Tibial nerve (tissue), 4 donors: ENCODE measurements around the gene RHBG. TPM values are rescaled to one million over a fixed set of nuclear protein-coding genes. Genes with fewer than 3 reads are reported as not detected.

ENCODE experiments used
- DNase-seq, 2 donors: peaks; one replicate each; pipeline ENCODE4 v3.0.0-alpha.2; 2019; ENCODE audit warnings: low spot score in 2 of 2
- H3K27ac ChIP-seq, 4 donors: fragments of 200-600 bp; sonication (generic) in 3 of 4; one replicate each; pipeline ENCODE4 v1.5.1; 2017 to 2019; ENCODE audit warnings: mild to moderate bottlenecking in 1 of 4
- H3K27me3 ChIP-seq, 2 donors: fragments of 200-600 bp; sonication (generic) in 1 of 2; one replicate each; pipeline versions ENCODE4 v1.5.1 to v1.6.0; 2017 to 2019
- H3K36me3 ChIP-seq, 3 donors: fragments of 200-600 bp; sonication (generic); one replicate each; pipeline ENCODE4 v1.5.1; 2018 to 2019
- H3K4me1 ChIP-seq, 4 donors: fragments of 200-600 bp; sonication (generic) in 3 of 4; one replicate each; pipeline ENCODE4 v1.5.1; 2017 to 2019
- H3K4me3 ChIP-seq, 4 donors: fragments of 200-600 bp; sonication (generic) in 3 of 4; one replicate each; pipeline ENCODE4 v1.5.1; 2017 to 2019; ENCODE audit warnings: mild to moderate bottlenecking in 1 of 4, moderate library complexity in 1 of 4
- H3K9me3 ChIP-seq, 4 donors: fragments of 200-600 bp; sonication (generic) in 3 of 4; one replicate each; pipeline ENCODE4 v1.5.1; 2017 to 2019
- EP300 ChIP-seq, 2 donors: sonication (generic); formaldehyde crosslinking; IDR thresholded peaks; one replicate each; pipeline ENCODE4 v1.6.1; 2017; ENCODE audit warnings: antibody characterized with exemption in 2 of 2, mild to moderate bottlenecking in 1 of 2
- POLR2A ChIP-seq, 2 donors: fragments of 450-650 bp; IDR thresholded peaks; one replicate each; pipeline ENCODE4 v1.6.1; 2017; ENCODE audit warnings: antibody characterized with exemption in 2 of 2, mild to moderate bottlenecking in 2 of 2, moderate library complexity in 2 of 2
- WGBS, 2 donors: methylation state at CpG; one replicate each; pipeline ENCODE4 v1.1.5; 2018; 5-methylcytosine and 5-hydroxymethylcytosine counted together
- total RNA-seq, 4 donors: library from RNA; depleted of rRNA; stranded (reverse); fragments of >200 nt; gene quantifications; one replicate each; pipeline ENCODE4 v1.1.0, GENCODE V29; 2016
- TF ChIP-seq, protein P1 (sequence below), 5 experiments: fragments of 200-600 bp in 3 of 5; fragments of 450-650 bp in 2 of 5; sonication (generic) in 3 of 5; IDR thresholded peaks; one replicate each; pipeline ENCODE4 v1.5.1; 2016 to 2019; ENCODE audit warnings: antibody characterized with exemption in 5 of 5, mild to moderate bottlenecking in 3 of 5, moderate library complexity in 2 of 5

Gene RHBG
- total RNA-seq, 4 donors from 2014 or later, result not detected

DNA sequence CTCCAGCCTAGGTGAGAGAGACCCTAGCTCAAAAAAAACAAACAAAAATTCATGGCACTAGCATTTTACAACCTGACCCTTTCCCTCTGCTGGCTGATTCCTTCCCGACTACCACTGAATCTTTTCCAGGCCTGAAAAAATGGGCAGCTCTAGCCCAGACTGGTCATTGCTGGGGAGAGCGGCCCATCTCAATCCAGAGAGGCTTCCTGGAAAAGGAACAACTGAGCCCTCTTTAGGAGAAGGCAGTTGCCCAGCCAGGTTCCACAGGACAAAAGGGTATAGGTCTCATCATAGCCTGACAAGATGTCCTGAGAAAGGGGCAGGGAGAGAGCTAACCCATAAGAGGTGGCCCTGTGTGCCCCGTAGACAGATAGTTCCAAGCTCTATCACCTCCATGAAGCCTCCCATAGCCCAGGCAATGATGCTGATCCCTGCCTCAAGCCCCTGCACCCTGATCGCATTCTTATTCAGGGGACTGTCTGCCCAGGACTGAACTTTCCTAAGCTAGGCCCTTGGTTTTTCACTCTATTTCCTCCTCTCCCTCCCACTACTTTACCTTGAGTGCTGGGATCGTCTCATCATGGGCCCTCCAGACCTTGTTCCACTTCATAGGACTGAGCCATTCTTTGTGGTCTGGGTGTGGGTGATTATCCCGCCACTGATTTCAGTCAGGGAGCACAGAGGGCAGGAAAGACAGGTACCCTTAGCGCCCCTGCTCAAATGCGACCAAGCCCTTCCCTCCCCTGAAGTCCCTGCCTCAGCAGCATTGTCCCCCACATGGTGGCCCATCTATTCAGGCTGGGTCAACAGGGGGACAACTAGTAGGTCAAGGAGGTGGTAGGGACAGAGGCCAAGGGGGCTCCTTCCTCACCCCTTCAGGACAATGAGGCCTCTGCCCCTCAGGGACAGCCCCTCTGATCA, 18.2 kb downstream of the RHBG start:
- no peaks in the 10 kb centered on the region for H3K36me3 ChIP-seq
- H3K9me3 ChIP-seq, result no peaks in the 10 kb centered on the region
- no peak overlapping the region for H3K27ac ChIP-seq
- H3K4me3 ChIP-seq, result no peak overlapping the region
- TF ChIP-seq, protein P1, sequence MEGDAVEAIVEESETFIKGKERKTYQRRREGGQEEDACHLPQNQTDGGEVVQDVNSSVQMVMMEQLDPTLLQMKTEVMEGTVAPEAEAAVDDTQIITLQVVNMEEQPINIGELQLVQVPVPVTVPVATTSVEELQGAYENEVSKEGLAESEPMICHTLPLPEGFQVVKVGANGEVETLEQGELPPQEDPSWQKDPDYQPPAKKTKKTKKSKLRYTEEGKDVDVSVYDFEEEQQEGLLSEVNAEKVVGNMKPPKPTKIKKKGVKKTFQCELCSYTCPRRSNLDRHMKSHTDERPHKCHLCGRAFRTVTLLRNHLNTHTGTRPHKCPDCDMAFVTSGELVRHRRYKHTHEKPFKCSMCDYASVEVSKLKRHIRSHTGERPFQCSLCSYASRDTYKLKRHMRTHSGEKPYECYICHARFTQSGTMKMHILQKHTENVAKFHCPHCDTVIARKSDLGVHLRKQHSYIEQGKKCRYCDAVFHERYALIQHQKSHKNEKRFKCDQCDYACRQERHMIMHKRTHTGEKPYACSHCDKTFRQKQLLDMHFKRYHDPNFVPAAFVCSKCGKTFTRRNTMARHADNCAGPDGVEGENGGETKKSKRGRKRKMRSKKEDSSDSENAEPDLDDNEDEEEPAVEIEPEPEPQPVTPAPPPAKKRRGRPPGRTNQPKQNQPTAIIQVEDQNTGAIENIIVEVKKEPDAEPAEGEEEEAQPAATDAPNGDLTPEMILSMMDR (IDR thresholded peaks at IDR 0.05), result no peak
- TF ChIP-seq EP300 (IDR thresholded peaks at IDR 0.05), result no peak
- no peak for TF ChIP-seq POLR2A (IDR thresholded peaks at IDR 0.05)
- 90 to 95% methylated on average over 8 of the region's 8 CpGs for WGBS, 2 donors
- DNase-seq, result no peak
- peaks cover 0 to 18% (median 2%) of the 10 kb centered on the region in 4 donors for H3K4me1 ChIP-seq
- H3K27me3 ChIP-seq, result peaks cover 0 to 32% of the 10 kb centered on the region in 2 donors

GRCh38 chr1:156387870-156388173, 18.8 kb downstream of the RHBG start:
- 44 to 48% methylated on average over 15 of the region's 15 CpGs for WGBS, 2 donors
- Histone ChIP-seq H3K9me3 (no peaks in the 10 kb centered on the region), H3K27me3 (peaks cover 0 to 36% of the 10 kb centered on the region in 2 donors), H3K4me3 (peak overlapping the region in 1 of 4 donors; percentile 35), H3K36me3 (no peaks in the 10 kb centered on the region), H3K4me1 (peaks cover 0 to 18% (median 2%) of the 10 kb centered on the region in 4 donors), H3K27ac (peak overlapping the region in 1 of 4 donors; percentile 57)
- no peak for DNase-seq
- TF ChIP-seq EP300 (IDR thresholded peaks at IDR 0.05), result no peak
- TF ChIP-seq, protein P1 (IDR thresholded peaks at IDR 0.05), result no peak
- TF ChIP-seq POLR2A (IDR thresholded peaks at IDR 0.05), result no peak

DNA sequence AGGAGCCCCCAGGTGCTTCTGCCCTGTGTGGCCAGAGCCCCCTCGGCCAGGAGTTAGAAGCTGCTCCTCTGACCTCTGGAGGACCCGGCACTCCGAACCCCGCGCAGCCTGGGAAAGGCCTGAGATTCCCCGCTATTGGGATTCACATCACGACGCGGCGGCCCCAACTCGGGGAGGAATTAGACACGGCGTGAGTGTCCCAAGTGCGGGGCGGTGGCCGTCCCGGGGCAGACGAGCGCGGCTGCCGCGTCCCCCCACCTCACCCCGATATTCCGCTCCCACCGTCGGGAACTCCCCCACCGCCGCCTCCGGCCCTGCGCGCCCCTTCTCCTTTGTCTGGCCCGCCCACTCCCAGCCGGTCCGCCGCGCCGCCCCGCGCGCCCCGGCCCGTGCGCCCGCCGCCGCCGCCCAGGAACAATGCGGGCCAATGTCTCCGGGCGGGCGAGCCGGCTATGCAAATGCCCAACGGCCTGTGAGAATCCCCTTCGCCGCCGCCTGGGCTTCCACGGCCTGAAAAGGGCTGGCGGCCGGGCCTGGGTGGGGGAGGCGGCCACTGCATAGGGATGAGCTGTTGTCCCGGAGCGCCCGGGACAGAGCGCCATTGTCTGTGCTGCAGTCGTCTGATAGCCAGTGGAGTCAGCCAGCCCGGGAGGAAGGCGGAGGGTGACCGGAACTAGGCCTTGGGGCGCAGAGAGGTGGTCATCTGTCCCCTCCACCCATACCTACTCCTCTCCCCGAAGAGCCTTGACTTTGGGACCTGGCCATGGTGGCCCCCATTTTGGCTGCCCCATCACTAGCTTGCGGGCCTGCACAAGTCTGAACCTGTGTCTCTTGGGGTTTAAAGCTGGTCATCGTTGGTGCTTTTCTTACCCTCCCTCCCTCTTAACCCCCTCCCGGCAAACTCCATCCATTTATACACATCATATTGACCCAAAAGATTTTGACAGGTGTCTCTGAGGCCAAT, 19.4 kb downstream of the RHBG start:
- 10 to 11% methylated on average over 35 to 62 of the region's 73 CpGs for WGBS, 2 donors
- peaks cover 0 to 18% (median 2%) of the 10 kb centered on the region in 4 donors for H3K4me1 ChIP-seq
- DNase-seq, result no peak
- H3K36me3 ChIP-seq, result no peaks in the 10 kb centered on the region
- H3K27ac ChIP-seq, result peak overlapping the region in 2 of 4 donors; percentile 50 to 57
- H3K27me3 ChIP-seq, result peaks cover 0 to 36% of the 10 kb centered on the region in 2 donors
- H3K4me3 ChIP-seq, result peak overlapping the region in 2 of 4 donors; percentile 1 to 35
- H3K9me3 ChIP-seq, result no peaks in the 10 kb centered on the region
- no peak for TF ChIP-seq POLR2A (IDR thresholded peaks at IDR 0.05)
- TF ChIP-seq, protein P1 (IDR thresholded peaks at IDR 0.05), result no peak
- TF ChIP-seq EP300 (IDR thresholded peaks at IDR 0.05), result no peak

- Histone ChIP-seq H3K9me3 (no peaks in the 10 kb centered on the region), H3K4me1 (peaks cover 0 to 18% (median 2%) of the 10 kb centered on the region in 4 donors), H3K36me3 (no peaks in the 10 kb centered on the region), H3K27me3 (peaks cover 0 to 36% of the 10 kb centered on the region in 2 donors), H3K4me3 (no peak overlapping the region), H3K27ac (no peak overlapping the region)
- 97% methylated on average over 7 to 8 of the region's 8 CpGs for WGBS, 2 donors
- TF ChIP-seq POLR2A (IDR thresholded peaks at IDR 0.05), result no peak
- no peak for TF ChIP-seq EP300 (IDR thresholded peaks at IDR 0.05)
- TF ChIP-seq, protein P1 (IDR thresholded peaks at IDR 0.05), result no peak
- no peak for DNase-seq
These were observed 20.3 kb downstream of the RHBG start for GRCh38 chr1:156389311-156389710.
